K562 (cell line): ENCODE data around the gene ACSM5. TPM values are rescaled to one million over a fixed set of nuclear protein-coding genes. Genes with fewer than 3 reads are reported as not detected.

Source experiments
- NCOA4 ChIP-seq: fragments of 450-650 bp; IDR thresholded peaks from 2 replicates; pipeline ENCODE4 v1.6.1; 2018; ENCODE audit warnings: mild to moderate bottlenecking; ENCODE audit not compliant: partially characterized antibody
- PCBP1 ChIP-seq: fragments of 200-400 bp; formaldehyde crosslinking; IDR thresholded peaks from 2 replicates; pipeline ENCODE4 v1.6.1; 2018; ENCODE audit warnings: mild to moderate bottlenecking, low read depth, low read length; ENCODE audit not compliant: poor library complexity, severe bottlenecking
- SIRT6 ChIP-seq: IDR thresholded peaks from one replicate; pipeline ENCODE4 v1.6.1; 2012; ENCODE audit warnings: low read depth, mild to moderate bottlenecking, control low read depth, inconsistent platforms, low read length, moderate library complexity
- polyA plus RNA-seq, 8 experiments: library from polyadenylated mRNA; depleted of rRNA in 4 of 8; stranded (reverse) in 5 of 8; unstranded in 3 of 8; fragments of >200 nt; fragmentation: Nextera tagmentation in 2 of 8; fragmentation: Illumina TruSeq in 1 of 8; extraction: Ambion mirVana in 2 of 8; extraction: Trizol in 1 of 8; gene quantifications; 2 replicates each; pipeline versions ENCODE4 v1.2.1 to v1.2.3, GENCODE V29; 2011 to 2014; ENCODE audit warnings: inconsistent platforms in 1 of 8, missing spikeins in 1 of 8
- total RNA-seq, 7 experiments: library from RNA; depleted of rRNA in 6 of 7; stranded (reverse); fragments of >200 nt in 6 of 7; fragmentation: Illumina TruSeq in 2 of 7; extraction: Trizol in 2 of 7; gene quantifications; 2 replicates each; pipeline versions ENCODE4 v1.2.1 to v1.2.3, GENCODE V29; 2011 to 2021; ENCODE audit warnings: low replicate concordance in 1 of 7
- TF ChIP-seq, protein P1 (sequence below), 2 experiments: fragments of 450-650 bp; IDR thresholded peaks; 2 replicates each; pipeline ENCODE4 v1.6.1; 2016; ENCODE audit warnings: mild to moderate bottlenecking in 2 of 2, borderline replicate concordance in 1 of 2, low read depth in 1 of 2, moderate library complexity in 1 of 2

The ACSM5 gene
- total and polyA plus RNA-seq, 9 of the 15 experiments (the other 6 are each of a cell fraction or from before 2014, with no cell fraction given), result not detected

DNA sequence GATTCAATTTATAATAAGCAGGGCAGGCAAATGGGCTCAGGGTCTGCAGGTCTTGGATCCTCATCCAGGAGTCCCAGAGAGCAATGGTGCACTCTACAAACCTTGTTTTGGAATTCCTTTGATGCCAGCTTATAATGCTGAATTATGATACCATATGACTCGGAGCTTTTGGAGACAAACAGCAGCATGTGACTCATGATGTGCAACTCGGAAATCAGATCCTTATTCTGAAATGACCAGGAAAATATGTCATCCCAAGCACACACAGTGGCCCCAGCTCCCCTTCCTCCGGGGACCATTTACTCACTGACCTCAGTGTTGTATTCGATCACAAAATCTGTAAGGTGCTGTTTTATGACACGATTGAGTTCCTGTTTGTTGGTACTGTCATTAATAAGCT is 36.6 kb upstream of the ACSM5 start (continued):
- TF ChIP-seq, protein P1, sequence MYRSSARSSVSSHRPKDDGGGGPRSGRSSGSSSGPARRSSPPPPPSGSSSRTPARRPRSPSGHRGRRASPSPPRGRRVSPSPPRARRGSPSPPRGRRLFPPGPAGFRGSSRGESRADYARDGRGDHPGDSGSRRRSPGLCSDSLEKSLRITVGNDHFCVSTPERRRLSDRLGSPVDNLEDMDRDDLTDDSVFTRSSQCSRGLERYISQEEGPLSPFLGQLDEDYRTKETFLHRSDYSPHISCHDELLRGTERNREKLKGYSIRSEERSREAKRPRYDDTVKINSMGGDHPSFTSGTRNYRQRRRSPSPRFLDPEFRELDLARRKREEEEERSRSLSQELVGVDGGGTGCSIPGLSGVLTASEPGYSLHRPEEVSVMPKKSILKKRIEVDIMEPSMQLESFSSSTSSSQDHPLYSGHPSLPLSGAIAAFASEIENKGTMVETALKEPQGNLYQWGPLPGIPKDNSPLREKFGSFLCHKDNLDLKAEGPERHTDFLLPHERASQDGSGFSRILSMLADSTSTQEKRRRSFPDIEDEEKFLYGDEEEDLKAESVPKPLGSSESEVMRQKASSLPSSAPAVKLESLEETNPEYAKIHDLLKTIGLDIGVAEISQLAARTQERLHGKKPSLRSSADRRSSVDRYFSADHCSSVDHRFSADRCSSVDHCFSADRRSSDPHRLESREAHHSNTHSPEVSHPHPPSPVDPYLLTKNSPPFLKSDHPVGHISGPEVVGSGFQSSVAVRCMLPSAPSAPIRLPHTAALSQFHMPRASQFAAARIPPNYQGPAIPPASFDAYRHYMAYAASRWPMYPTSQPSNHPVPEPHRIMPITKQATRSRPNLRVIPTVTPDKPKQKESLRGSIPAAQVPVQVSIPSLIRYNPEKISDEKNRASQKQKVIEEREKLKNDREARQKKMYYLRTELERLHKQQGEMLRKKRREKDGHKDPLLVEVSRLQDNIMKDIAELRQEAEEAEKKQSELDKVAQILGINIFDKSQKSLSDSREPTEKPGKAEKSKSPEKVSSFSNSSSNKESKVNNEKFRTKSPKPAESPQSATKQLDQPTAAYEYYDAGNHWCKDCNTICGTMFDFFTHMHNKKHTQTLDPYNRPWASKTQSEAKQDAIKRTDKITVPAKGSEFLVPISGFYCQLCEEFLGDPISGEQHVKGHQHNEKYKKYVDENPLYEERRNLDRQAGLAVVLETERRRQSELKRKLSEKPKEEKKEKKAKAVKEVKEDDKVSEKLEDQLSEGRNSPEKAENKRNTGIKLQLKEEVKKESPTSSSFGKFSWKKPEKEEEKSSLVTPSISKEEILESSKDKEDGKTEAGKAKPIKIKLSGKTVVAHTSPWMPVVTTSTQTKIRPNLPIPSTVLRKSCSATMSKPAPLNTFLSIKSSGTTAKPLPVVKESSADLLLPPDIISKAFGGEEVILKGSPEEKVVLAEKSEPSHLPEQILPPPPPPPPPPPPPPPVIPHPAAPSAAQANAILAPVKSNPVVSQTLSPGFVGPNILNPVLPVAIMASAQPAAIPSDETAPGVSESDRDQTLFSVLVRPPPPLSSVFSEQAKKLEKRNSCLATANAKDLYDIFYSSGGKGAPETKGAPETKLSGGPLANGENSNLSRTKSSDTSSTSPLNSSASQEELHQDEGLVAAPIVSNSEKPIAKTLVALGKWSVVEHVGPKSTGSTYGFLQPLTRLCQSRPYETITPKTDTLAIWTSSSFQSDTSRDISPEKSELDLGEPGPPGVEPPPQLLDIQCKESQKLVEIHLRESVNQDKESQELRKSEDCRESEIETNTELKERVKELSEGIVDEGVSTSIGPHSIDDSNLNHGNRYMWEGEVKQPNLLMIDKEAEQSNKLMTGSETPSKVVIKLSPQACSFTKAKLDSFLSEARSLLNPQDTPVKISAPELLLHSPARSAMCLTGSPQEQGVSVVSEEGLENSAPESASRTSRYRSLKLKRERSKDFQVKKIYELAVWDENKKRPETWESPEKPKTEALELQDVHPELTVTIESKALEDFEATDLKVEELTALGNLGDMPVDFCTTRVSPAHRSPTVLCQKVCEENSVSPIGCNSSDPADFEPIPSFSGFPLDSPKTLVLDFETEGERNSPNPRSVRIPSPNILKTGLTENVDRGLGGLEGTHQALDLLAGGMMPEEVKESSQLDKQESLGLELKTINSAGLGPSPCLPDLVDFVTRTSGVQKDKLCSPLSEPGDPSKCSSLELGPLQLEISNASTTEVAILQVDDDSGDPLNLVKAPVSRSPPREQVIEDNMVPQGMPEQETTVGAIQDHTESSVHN (IDR thresholded peaks at IDR 0.05; ENCODE audit: borderline replicate concordance in 1 of 2, low read depth in 1 of 2), result no peak
- TF ChIP-seq NCOA4 (no peak), PCBP1 (no peak), SIRT6 (no peak)
